GM23338 (cell line): ENCODE measurements around the gene BMPER. TPM values are rescaled to one million over a fixed set of nuclear protein-coding genes. Genes with fewer than 3 reads are reported as not detected.

Experiments used
- ATAC-seq: fragments of 200-7000 bp; cut with Tn5 transposase; 3 replicates; pipeline ENCODE4 v1.9.1; 2020
- DNase-seq: peaks from one replicate; pipeline ENCODE4 v3.0.0-alpha.2; 2015; ENCODE audit warnings: low spot score
- H2AFZ ChIP-seq: fragments of 200-600 bp; sonication (generic); 2 replicates; pipeline ENCODE4 v1.8.0; 2016; ENCODE audit warnings: antibody characterized with exemption, mild to moderate bottlenecking, moderate library complexity
- H3F3A ChIP-seq: fragments of 200-600 bp; sonication (generic); replicated peaks from 2 replicates; pipeline ENCODE4 v1.8.0; 2017; ENCODE audit warnings: antibody characterized with exemption, mixed run types, low read depth
- H3K27ac ChIP-seq: fragments of 200-600 bp; sonication (generic); 2 replicates; pipeline ENCODE4 v1.6.1; 2016; ENCODE audit warnings: low read depth
- H3K27me3 ChIP-seq: fragments of 200-600 bp; sonication (generic); 2 replicates; pipeline ENCODE4 v1.8.0; 2016; ENCODE audit warnings: mild to moderate bottlenecking, mixed run types, moderate library complexity; ENCODE audit not compliant: insufficient read depth
- H3K36me3 ChIP-seq: fragments of 200-600 bp; sonication (generic); 2 replicates; pipeline ENCODE4 v1.8.0; 2016; ENCODE audit warnings: mild to moderate bottlenecking; ENCODE audit not compliant: insufficient read depth
- H3K4me1 ChIP-seq: fragments of 200-600 bp; sonication (generic); 2 replicates; pipeline ENCODE4 v1.8.0; 2016; ENCODE audit warnings: mild to moderate bottlenecking, moderate library complexity; ENCODE audit not compliant: insufficient read depth
- H3K4me2 ChIP-seq: fragments of 200-600 bp; sonication (generic); 2 replicates; pipeline ENCODE4 v1.7.1; 2017; ENCODE audit warnings: mixed run types
- H3K4me3 ChIP-seq: fragments of 200-600 bp; sonication (generic); 2 replicates; pipeline ENCODE4 v1.6.1; 2016; ENCODE audit warnings: mixed run types
- H3K79me2 ChIP-seq: fragments of 200-600 bp; sonication (generic); replicated peaks from 2 replicates; pipeline ENCODE4 v1.8.0; 2017; ENCODE audit warnings: mild to moderate bottlenecking; ENCODE audit not compliant: insufficient read depth
- H3K9me2 ChIP-seq: fragments of 200-600 bp; sonication (generic); 2 replicates; pipeline ENCODE4 v1.8.0; 2017; ENCODE audit not compliant: insufficient read depth
- H4K20me1 ChIP-seq: fragments of 200-600 bp; sonication (generic); replicated peaks from 2 replicates; pipeline ENCODE4 v1.8.0; 2017; ENCODE audit warnings: mild to moderate bottlenecking; ENCODE audit not compliant: insufficient read depth
- H3K27ac Mint-ChIP-seq: 2 replicates; pipeline ENCODE4 v1.8.0; 2020; ENCODE audit warnings: inconsistent platforms, mild to moderate bottlenecking, moderate library complexity, mixed read lengths
- H3K27me3 Mint-ChIP-seq: 3 replicates; pipeline ENCODE4 v1.8.0; 2022; ENCODE audit warnings: low read depth, mild to moderate bottlenecking, moderate library complexity, mixed read lengths, inconsistent platforms; ENCODE audit not compliant: insufficient read depth, poor library complexity
- H3K36me3 Mint-ChIP-seq: 3 replicates; pipeline ENCODE4 v1.8.0; 2021; ENCODE audit warnings: low read depth, mild to moderate bottlenecking, inconsistent platforms, moderate library complexity, mixed read lengths
- H3K4me1 Mint-ChIP-seq: 3 replicates; pipeline ENCODE4 v1.8.0; 2020; ENCODE audit warnings: mild to moderate bottlenecking, inconsistent platforms, mixed read lengths
- H3K4me3 Mint-ChIP-seq: 3 replicates; pipeline ENCODE4 v1.8.0; 2021; ENCODE audit warnings: moderate library complexity, mild to moderate bottlenecking, inconsistent platforms, mixed read lengths
- H3K9me3 Mint-ChIP-seq: 3 replicates; pipeline ENCODE4 v1.8.0; 2020; ENCODE audit warnings: moderate library complexity, mild to moderate bottlenecking, inconsistent platforms, mixed read lengths
- EZH2phosphoT487 ChIP-seq: fragments of 200-600 bp; sonication (generic); IDR thresholded peaks from one replicate; pipeline ENCODE4 v1.8.1; 2018; ENCODE audit warnings: antibody characterized with exemption; ENCODE audit not compliant: unreplicated experiment
- JUNB ChIP-seq: IDR thresholded peaks from one replicate; pipeline ENCODE4 v1.6.1; 2016; ENCODE audit warnings: antibody characterized with exemption; ENCODE audit not compliant: unreplicated experiment
- NANOG ChIP-seq: IDR thresholded peaks from 2 replicates; pipeline ENCODE4 v1.6.1; 2016; ENCODE audit warnings: antibody characterized with exemption, borderline replicate concordance
- POLR2AphosphoS5 ChIP-seq: IDR thresholded peaks from 2 replicates; pipeline ENCODE4 v1.6.1; 2016; ENCODE audit warnings: antibody characterized with exemption, low read depth
- STAT1 ChIP-seq: IDR thresholded peaks from one replicate; pipeline ENCODE4 v1.6.1; 2016; ENCODE audit warnings: antibody characterized with exemption; ENCODE audit not compliant: unreplicated experiment
- ZNF114 ChIP-seq: fragments of 250-450 bp; sonication (Bioruptor Pico); IDR thresholded peaks from 2 replicates; pipeline ENCODE4 v1.5.0; 2020; ENCODE audit warnings: mild to moderate bottlenecking, moderate library complexity
- ZNF331 ChIP-seq: fragments of 250-450 bp; sonication (Bioruptor Pico); IDR thresholded peaks from 2 replicates; pipeline ENCODE4 v1.5.0; 2020; ENCODE audit warnings: low read depth, mild to moderate bottlenecking, moderate library complexity
- polyA plus RNA-seq: library from polyadenylated mRNA; unstranded; fragments of >200 nt; fragmentation: Nextera tagmentation; extraction: Ambion mirVana; gene quantifications from 2 replicates; pipeline ENCODE4 v1.2.1, GENCODE V29; 2016
- total RNA-seq: library from RNA; depleted of rRNA; stranded (reverse); fragments of >200 nt; shearing (Covaris generic); gene quantifications from 2 replicates; pipeline ENCODE4 v1.2.3, GENCODE V29; 2014
- TF ChIP-seq, protein P1 (sequence below): IDR thresholded peaks from one replicate; pipeline ENCODE4 v1.6.1; 2018; ENCODE audit warnings: antibody characterized with exemption; ENCODE audit not compliant: unreplicated experiment
- TF ChIP-seq, protein P2 (sequence below): IDR thresholded peaks from 2 replicates; pipeline ENCODE4 v1.6.1; 2016; ENCODE audit warnings: antibody characterized with exemption
- TF ChIP-seq, protein P3 (sequence below), 2 experiments: fragments of 200-600 bp in 1 of 2; sonication (generic) in 1 of 2; conservative IDR thresholded peaks; 2 replicates each; pipeline versions ENCODE4 v1.5.1 to v1.6.1; 2016 to 2017; ENCODE audit warnings: antibody characterized with exemption in 2 of 2, low read depth in 2 of 2, mild to moderate bottlenecking in 2 of 2, moderate library complexity in 1 of 2
- TF ChIP-seq, protein P4 (sequence below): fragments of 250-450 bp; sonication (Bioruptor Pico); IDR thresholded peaks from 2 replicates; pipeline ENCODE4 v1.5.0; 2020; ENCODE audit warnings: mild to moderate bottlenecking, moderate library complexity

Gene BMPER
- total and polyA plus RNA-seq, 2 experiments from 2014 or later, result 0.53 to 1.4 TPM

DNA sequence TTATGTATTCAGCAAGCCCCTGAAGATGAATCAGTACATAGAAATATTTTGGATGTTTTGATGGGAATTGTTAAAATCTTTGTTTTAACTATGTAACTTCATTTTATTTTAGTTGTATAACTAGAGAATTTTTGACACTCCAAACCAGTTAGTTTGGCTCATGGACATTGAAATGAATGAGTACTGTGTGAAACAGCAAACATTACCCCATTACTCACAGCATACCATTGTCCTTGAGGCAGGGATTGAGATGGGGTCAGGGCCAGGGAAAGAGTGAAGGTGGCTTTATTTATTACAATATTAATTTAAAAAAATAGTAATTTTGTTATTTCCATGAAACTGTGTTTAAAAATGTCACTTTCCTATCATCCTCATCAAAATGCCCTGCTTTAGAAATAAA lies 4.8 kb upstream of the BMPER start:
- TF ChIP-seq, protein P1, sequence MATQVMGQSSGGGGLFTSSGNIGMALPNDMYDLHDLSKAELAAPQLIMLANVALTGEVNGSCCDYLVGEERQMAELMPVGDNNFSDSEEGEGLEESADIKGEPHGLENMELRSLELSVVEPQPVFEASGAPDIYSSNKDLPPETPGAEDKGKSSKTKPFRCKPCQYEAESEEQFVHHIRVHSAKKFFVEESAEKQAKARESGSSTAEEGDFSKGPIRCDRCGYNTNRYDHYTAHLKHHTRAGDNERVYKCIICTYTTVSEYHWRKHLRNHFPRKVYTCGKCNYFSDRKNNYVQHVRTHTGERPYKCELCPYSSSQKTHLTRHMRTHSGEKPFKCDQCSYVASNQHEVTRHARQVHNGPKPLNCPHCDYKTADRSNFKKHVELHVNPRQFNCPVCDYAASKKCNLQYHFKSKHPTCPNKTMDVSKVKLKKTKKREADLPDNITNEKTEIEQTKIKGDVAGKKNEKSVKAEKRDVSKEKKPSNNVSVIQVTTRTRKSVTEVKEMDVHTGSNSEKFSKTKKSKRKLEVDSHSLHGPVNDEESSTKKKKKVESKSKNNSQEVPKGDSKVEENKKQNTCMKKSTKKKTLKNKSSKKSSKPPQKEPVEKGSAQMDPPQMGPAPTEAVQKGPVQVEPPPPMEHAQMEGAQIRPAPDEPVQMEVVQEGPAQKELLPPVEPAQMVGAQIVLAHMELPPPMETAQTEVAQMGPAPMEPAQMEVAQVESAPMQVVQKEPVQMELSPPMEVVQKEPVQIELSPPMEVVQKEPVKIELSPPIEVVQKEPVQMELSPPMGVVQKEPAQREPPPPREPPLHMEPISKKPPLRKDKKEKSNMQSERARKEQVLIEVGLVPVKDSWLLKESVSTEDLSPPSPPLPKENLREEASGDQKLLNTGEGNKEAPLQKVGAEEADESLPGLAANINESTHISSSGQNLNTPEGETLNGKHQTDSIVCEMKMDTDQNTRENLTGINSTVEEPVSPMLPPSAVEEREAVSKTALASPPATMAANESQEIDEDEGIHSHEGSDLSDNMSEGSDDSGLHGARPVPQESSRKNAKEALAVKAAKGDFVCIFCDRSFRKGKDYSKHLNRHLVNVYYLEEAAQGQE, result no peak
- no peak for TF ChIP-seq ZNF331 (CRISPR knock-in tag)
- TF ChIP-seq EZH2phosphoT487, result no peak
- no peak for TF ChIP-seq STAT1
- no peak for TF ChIP-seq POLR2AphosphoS5
- no peak for TF ChIP-seq NANOG
- TF ChIP-seq, protein P2, sequence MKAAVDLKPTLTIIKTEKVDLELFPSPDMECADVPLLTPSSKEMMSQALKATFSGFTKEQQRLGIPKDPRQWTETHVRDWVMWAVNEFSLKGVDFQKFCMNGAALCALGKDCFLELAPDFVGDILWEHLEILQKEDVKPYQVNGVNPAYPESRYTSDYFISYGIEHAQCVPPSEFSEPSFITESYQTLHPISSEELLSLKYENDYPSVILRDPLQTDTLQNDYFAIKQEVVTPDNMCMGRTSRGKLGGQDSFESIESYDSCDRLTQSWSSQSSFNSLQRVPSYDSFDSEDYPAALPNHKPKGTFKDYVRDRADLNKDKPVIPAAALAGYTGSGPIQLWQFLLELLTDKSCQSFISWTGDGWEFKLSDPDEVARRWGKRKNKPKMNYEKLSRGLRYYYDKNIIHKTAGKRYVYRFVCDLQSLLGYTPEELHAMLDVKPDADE, result no peak
- TF ChIP-seq JUNB, result no peak
- TF ChIP-seq, protein P3, sequence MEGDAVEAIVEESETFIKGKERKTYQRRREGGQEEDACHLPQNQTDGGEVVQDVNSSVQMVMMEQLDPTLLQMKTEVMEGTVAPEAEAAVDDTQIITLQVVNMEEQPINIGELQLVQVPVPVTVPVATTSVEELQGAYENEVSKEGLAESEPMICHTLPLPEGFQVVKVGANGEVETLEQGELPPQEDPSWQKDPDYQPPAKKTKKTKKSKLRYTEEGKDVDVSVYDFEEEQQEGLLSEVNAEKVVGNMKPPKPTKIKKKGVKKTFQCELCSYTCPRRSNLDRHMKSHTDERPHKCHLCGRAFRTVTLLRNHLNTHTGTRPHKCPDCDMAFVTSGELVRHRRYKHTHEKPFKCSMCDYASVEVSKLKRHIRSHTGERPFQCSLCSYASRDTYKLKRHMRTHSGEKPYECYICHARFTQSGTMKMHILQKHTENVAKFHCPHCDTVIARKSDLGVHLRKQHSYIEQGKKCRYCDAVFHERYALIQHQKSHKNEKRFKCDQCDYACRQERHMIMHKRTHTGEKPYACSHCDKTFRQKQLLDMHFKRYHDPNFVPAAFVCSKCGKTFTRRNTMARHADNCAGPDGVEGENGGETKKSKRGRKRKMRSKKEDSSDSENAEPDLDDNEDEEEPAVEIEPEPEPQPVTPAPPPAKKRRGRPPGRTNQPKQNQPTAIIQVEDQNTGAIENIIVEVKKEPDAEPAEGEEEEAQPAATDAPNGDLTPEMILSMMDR (conservative IDR thresholded peaks at IDR 0.05; ENCODE audit: low read depth in 2 of 2), result no peak
- TF ChIP-seq, protein P4, sequence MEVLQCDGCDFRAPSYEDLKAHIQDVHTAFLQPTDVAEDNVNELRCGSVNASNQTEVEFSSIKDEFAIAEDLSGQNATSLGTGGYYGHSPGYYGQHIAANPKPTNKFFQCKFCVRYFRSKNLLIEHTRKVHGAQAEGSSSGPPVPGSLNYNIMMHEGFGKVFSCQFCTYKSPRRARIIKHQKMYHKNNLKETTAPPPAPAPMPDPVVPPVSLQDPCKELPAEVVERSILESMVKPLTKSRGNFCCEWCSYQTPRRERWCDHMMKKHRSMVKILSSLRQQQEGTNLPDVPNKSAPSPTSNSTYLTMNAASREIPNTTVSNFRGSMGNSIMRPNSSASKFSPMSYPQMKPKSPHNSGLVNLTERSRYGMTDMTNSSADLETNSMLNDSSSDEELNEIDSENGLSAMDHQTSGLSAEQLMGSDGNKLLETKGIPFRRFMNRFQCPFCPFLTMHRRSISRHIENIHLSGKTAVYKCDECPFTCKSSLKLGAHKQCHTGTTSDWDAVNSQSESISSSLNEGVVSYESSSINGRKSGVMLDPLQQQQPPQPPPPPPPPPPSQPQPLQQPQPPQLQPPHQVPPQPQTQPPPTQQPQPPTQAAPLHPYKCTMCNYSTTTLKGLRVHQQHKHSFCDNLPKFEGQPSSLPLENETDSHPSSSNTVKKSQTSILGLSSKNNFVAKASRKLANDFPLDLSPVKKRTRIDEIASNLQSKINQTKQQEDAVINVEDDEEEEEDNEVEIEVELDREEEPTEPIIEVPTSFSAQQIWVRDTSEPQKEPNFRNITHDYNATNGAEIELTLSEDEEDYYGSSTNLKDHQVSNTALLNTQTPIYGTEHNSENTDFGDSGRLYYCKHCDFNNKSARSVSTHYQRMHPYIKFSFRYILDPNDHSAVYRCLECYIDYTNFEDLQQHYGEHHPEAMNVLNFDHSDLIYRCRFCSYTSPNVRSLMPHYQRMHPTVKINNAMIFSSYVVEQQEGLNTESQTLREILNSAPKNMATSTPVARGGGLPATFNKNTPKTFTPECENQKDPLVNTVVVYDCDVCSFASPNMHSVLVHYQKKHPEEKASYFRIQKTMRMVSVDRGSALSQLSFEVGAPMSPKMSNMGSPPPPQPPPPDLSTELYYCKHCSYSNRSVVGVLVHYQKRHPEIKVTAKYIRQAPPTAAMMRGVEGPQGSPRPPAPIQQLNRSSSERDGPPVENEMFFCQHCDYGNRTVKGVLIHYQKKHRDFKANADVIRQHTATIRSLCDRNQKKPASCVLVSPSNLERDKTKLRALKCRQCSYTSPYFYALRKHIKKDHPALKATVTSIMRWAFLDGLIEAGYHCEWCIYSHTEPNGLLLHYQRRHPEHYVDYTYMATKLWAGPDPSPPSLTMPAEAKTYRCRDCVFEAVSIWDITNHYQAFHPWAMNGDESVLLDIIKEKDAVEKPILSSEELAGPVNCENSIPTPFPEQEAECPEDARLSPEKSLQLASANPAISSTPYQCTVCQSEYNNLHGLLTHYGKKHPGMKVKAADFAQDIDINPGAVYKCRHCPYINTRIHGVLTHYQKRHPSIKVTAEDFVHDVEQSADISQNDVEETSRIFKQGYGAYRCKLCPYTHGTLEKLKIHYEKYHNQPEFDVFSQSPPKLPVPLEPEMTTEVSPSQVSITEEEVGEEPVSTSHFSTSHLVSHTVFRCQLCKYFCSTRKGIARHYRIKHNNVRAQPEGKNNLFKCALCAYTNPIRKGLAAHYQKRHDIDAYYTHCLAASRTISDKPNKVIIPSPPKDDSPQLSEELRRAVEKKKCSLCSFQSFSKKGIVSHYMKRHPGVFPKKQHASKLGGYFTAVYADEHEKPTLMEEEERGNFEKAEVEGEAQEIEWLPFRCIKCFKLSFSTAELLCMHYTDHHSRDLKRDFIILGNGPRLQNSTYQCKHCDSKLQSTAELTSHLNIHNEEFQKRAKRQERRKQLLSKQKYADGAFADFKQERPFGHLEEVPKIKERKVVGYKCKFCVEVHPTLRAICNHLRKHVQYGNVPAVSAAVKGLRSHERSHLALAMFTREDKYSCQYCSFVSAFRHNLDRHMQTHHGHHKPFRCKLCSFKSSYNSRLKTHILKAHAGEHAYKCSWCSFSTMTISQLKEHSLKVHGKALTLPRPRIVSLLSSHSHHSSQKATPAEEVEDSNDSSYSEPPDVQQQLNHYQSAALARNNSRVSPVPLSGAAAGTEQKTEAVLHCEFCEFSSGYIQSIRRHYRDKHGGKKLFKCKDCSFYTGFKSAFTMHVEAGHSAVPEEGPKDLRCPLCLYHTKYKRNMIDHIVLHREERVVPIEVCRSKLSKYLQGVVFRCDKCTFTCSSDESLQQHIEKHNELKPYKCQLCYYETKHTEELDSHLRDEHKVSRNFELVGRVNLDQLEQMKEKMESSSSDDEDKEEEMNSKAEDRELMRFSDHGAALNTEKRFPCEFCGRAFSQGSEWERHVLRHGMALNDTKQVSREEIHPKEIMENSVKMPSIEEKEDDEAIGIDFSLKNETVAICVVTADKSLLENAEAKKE (CRISPR knock-in tag), result no peak
- TF ChIP-seq ZNF114 (CRISPR knock-in tag), result no peak
- Histone ChIP-seq H3F3A (no peaks in the 10 kb centered on the region), H3K27me3 (peaks cover 30% of the 10 kb centered on the region), H3K4me1 (peaks cover 38% of the 10 kb centered on the region), H3K79me2 (no peaks in the 10 kb centered on the region), H2AFZ (no peak overlapping the region), H3K4me2 (no peak overlapping the region), H3K9me2 (no peaks in the 10 kb centered on the region), H3K27ac (no peak overlapping the region), H3K4me3 (no peak overlapping the region), H3K36me3 (no peaks in the 10 kb centered on the region), H4K20me1 (0 out of 2 replicates have a peak, but pooled peaks cover 3% of the 10 kb centered on the region)
- no peak overlapping the region for H3K4me3 Mint-ChIP-seq
- DNase-seq (no peak), ATAC-seq (no peak)
- no peaks in the 10 kb centered on the region for H3K36me3 Mint-ChIP-seq
- H3K4me1 Mint-ChIP-seq, result peaks cover 35% of the 10 kb centered on the region
- no peak overlapping the region for H3K27ac Mint-ChIP-seq
- H3K9me3 Mint-ChIP-seq, result no peaks in the 10 kb centered on the region; the same call in 2 of the 3 replicates
- H3K27me3 Mint-ChIP-seq, result peaks cover 21% of the 10 kb centered on the region
